Measurements from ENCODE around the gene WTAP. TPM values are rescaled to one million over a fixed set of nuclear protein-coding genes. Genes with fewer than 3 reads are reported as not detected.

Gene WTAP
- polyA plus RNA-seq, 1 experiment: 38.5 TPM

- no peak for DNase-seq (ENCODE audit: low read depth, low spot score)
Measured at GRCh38 chr6:159804504-159804903, 77.2 kb downstream of the WTAP start.

DNA sequence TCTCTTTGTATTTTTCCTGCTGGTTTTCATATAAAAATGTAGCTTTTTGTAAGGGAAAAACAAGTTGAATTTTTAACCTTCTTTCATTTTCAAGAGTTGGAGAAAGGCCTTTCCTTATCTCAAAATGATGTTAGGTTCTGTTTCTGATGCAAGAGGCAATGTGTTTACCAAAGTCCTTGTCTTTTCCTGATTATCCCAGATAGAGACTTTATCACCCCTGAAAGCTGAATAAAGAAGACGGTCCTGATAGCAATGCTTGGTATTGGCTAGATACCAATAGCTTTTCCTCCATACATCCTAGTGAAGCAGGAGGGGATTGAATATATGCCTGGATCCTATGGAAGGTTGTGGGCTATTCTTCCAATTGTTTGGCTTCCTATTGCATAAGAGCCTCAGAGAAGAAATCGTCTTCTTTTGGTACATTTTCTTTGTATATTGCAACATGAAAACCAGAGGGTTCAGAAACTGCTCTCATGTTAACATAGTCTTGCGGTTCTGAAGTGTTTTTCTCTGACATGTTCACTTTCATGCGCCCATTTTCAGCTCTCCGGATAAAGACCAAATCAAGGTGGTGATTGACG, 78.2 kb downstream of the WTAP start:
- no peaks in the 10 kb centered on the region for H3K9me3 ChIP-seq (ENCODE audit: control insufficient read depth, insufficient read depth, low read length)
- DNase-seq (ENCODE audit: low read depth, low spot score): no peak
- TF ChIP-seq CTCF (IDR thresholded peaks at IDR 0.05; ENCODE audit: low read depth, low read length): no peak
- H3K27ac ChIP-seq (ENCODE audit: low read depth, low read length): no peak overlapping the region
- POLR2A ChIA-PET: no interaction called here
- CTCF ChIA-PET: no interaction called here
- no peak overlapping the region for H3K4me3 ChIP-seq (ENCODE audit: low read depth, low read length)
- peaks cover 3% of the 10 kb centered on the region for H3K27me3 ChIP-seq (ENCODE audit: control insufficient read depth, insufficient read depth, low read length)

More at GRCh38 chr6:159804504-159804903, 77.2 kb downstream of the WTAP start:
- ChIA-PET CTCF (no interaction called here), POLR2A (no interaction called here)
- Histone ChIP-seq H3K4me3 (ENCODE audit: low read depth, low read length) (no peak overlapping the region), H3K27ac (ENCODE audit: low read depth, low read length) (no peak overlapping the region), H3K27me3 (ENCODE audit: control insufficient read depth, insufficient read depth, low read length) (peaks cover 3% of the 10 kb centered on the region), H3K9me3 (ENCODE audit: control insufficient read depth, insufficient read depth, low read length) (no peaks in the 10 kb centered on the region; the same call in 1 of the 2 replicates)
- TF ChIP-seq CTCF (IDR thresholded peaks at IDR 0.05; ENCODE audit: low read depth, low read length): no peak

Small RNAs within 50 kb of the gene (small RNA-seq; reads per million reads assigned to genes)
- not detected for gene RNU4ATAC18P (ENCODE audit: insufficient read length, low read depth)
- gene SNORA20 (ENCODE audit: insufficient read length, low read depth): 840 reads per million, percentile 96 among the genes with 10 or more reads in this experiment
- not detected for gene SNORA29 (ENCODE audit: insufficient read length, low read depth)

Other genes starting within 250 kb of the WTAP start
- 126 and 194 TPM in 2 replicates for gene SOD2, start 34.3 kb upstream of the WTAP start, polyA plus RNA-seq (2011; rRNA removed)
- gene ACAT2, start 34.5 kb downstream of the WTAP start, polyA plus RNA-seq (2011; rRNA removed): 36.9 and 39.9 TPM in 2 replicates
- 132 and 182 TPM in 2 replicates for gene TCP1, start 62.1 kb downstream of the WTAP start, polyA plus RNA-seq (2011; rRNA removed)
- 80.4 and 96.7 TPM in 2 replicates for gene MRPL18, start 63.0 kb downstream of the WTAP start, polyA plus RNA-seq (2011; rRNA removed)
- 0.11 and 0.19 TPM in 2 replicates for gene PNLDC1, start 72.8 kb downstream of the WTAP start, polyA plus RNA-seq (2011; rRNA removed)
- gene MAS1, start 163.5 kb downstream of the WTAP start, polyA plus RNA-seq (2011; rRNA removed): not detected in 2 replicates
- gene IGF2R, start 241.6 kb downstream of the WTAP start, polyA plus RNA-seq (2011; rRNA removed): 40.9 and 59.4 TPM in 2 replicates

Measured in AG04450 (cell line).